NB4 (cell line): ENCODE results near the gene DLG2.

Experiments used
- DNase-seq: peaks from one replicate; pipeline ENCODE4 v3.0.0; 2010; ENCODE audit warnings: low read depth
- H3K4me3 ChIP-seq: one replicate; pipeline ENCODE4 v1.5.1; 2011; ENCODE audit warnings: mild to moderate bottlenecking, low read depth, low read length, moderate library complexity
- CTCF ChIP-seq: IDR thresholded peaks from one replicate; pipeline ENCODE4 v1.5.1; 2012; ENCODE audit warnings: low read depth, low read length
- MAX ChIP-seq: IDR thresholded peaks from 2 replicates; pipeline ENCODE4 v1.6.1; 2011; ENCODE audit warnings: low read depth, low read length
- MYC ChIP-seq: IDR thresholded peaks from 2 replicates; pipeline ENCODE4 v1.6.1; 2011; ENCODE audit warnings: low read depth, low read length
- POLR2A ChIP-seq: IDR thresholded peaks from 2 replicates; pipeline ENCODE4 v1.6.1; 2011; ENCODE audit warnings: mild to moderate bottlenecking; ENCODE audit not compliant: insufficient read length; ENCODE audit errors: extremely low read depth

Gene DLG2

GRCh38 chr11:84675396-84676025 is 951.6 kb downstream of the DLG2 start:
- TF ChIP-seq MAX (no peak), MYC (no peak), CTCF (no peak), POLR2A (no peak)
- no peak for DNase-seq
- no peak overlapping the region for H3K4me3 ChIP-seq

- DNase-seq = no peak
- TF ChIP-seq MAX (no peak), CTCF (no peak), MYC (no peak)
- H3K4me3 ChIP-seq = no peak overlapping the region
Measured at GRCh38 chr11:84673753-84674152, 953.4 kb downstream of the DLG2 start.

GRCh38 chr11:84671325-84671999 is 955.7 kb downstream of the DLG2 start:
- DNase-seq = no peak
- no peak overlapping the region for H3K4me3 ChIP-seq
- no peak for TF ChIP-seq POLR2A
- TF ChIP-seq CTCF = no peak
- no peak for TF ChIP-seq MAX
- no peak for TF ChIP-seq MYC

- no peak overlapping the region for H3K4me3 ChIP-seq
- no peak for DNase-seq
- no peak for TF ChIP-seq MAX
- TF ChIP-seq MYC = no peak
- TF ChIP-seq CTCF = no peak
- TF ChIP-seq POLR2A = no peak
Measured at GRCh38 chr11:84663731-84664130, 963.4 kb downstream of the DLG2 start.

GRCh38 chr11:84660257-84660977 is 966.7 kb downstream of the DLG2 start:
- TF ChIP-seq CTCF (no peak), POLR2A (no peak), MYC (no peak), MAX (no peak)
- no peak overlapping the region for H3K4me3 ChIP-seq
- DNase-seq = no peak
